WTC11 (cell line): ENCODE data around the gene LMTK2. TPM values are rescaled to one million over a fixed set of nuclear protein-coding genes. Genes with fewer than 3 reads are reported as not detected.

Source experiments
- ATAC-seq: fragments of 200-7000 bp; cut with Tn5 transposase; 2 replicates; pipeline ENCODE4 v1.10.0; 2021; ENCODE audit warnings: mild to moderate bottlenecking, moderate library complexity
- CTCF ChIA-PET: fragments of 300-600 bp; sonication (Branson Sonifier 250); formaldehyde crosslinking; loops from one replicate; lab custom pipeline; 2021; ENCODE audit warnings: antibody characterized with exemption; lab: Charles Lee
- POLR2A ChIA-PET: fragments of 350-600 bp; sonication (Branson Sonifier 250); formaldehyde crosslinking; loops from one replicate; lab custom pipeline; 2021; ENCODE audit warnings: antibody characterized with exemption; lab: Charles Lee
- DNase-seq: peaks from one replicate; pipeline ENCODE4 v3.0.0; 2021; ENCODE audit warnings: low spot score
- H3K27ac Mint-ChIP-seq: 2 replicates; pipeline ENCODE4 v1.8.0; 2021; ENCODE audit warnings: mixed read lengths
- H3K27me3 Mint-ChIP-seq: 2 replicates; pipeline ENCODE4 v1.8.0; 2021; ENCODE audit warnings: low read depth, mild to moderate bottlenecking, moderate library complexity, mixed read lengths
- H3K36me3 Mint-ChIP-seq: 2 replicates; pipeline ENCODE4 v1.8.0; 2021; ENCODE audit warnings: mixed read lengths
- H3K4me1 Mint-ChIP-seq: 2 replicates; pipeline ENCODE4 v1.8.0; 2022; ENCODE audit warnings: mixed read lengths
- H3K4me3 Mint-ChIP-seq: 2 replicates; pipeline ENCODE4 v1.8.0; 2021; ENCODE audit warnings: mild to moderate bottlenecking, moderate library complexity, mixed read lengths
- H3K9me3 Mint-ChIP-seq: 2 replicates; pipeline ENCODE4 v1.8.0; 2021; ENCODE audit warnings: mixed read lengths
- ATF2 ChIP-seq: sonication (generic); formaldehyde crosslinking; IDR thresholded peaks from 2 replicates; pipeline ENCODE4 v1.8.1; 2022; ENCODE audit warnings: low read depth, missing genetic modification reagents, borderline replicate concordance
- E2F1 ChIP-seq: sonication (generic); formaldehyde crosslinking; IDR thresholded peaks from 2 replicates; pipeline ENCODE4 v1.8.0; 2022; ENCODE audit warnings: mild to moderate bottlenecking, missing genetic modification reagents
- E2F4 ChIP-seq: sonication (generic); formaldehyde crosslinking; IDR thresholded peaks from 2 replicates; pipeline ENCODE4 v1.8.1; 2022; ENCODE audit warnings: low read depth, mild to moderate bottlenecking, moderate library complexity, missing genetic modification reagents, borderline replicate concordance
- EMX1 ChIP-seq: fragments of 250-450 bp; sonication (Bioruptor Pico); IDR thresholded peaks from 2 replicates; pipeline ENCODE4 v1.8.0; 2021; ENCODE audit warnings: mild to moderate bottlenecking
- FOXJ3 ChIP-seq: sonication (generic); formaldehyde crosslinking; IDR thresholded peaks from 2 replicates; pipeline ENCODE4 v1.9.0; 2021; ENCODE audit warnings: missing genetic modification reagents, mild to moderate bottlenecking, borderline replicate concordance
- FOXP1 ChIP-seq: sonication (generic); formaldehyde crosslinking; IDR thresholded peaks from 2 replicates; pipeline ENCODE4 v1.8.0; 2022; ENCODE audit warnings: missing genetic modification reagents, mild to moderate bottlenecking, moderate library complexity, borderline replicate concordance
- FOXP4 ChIP-seq: sonication (generic); formaldehyde crosslinking; IDR thresholded peaks from 2 replicates; pipeline ENCODE4 v1.8.0; 2022; ENCODE audit warnings: mild to moderate bottlenecking, missing genetic modification reagents
- MAX ChIP-seq: sonication (generic); formaldehyde crosslinking; IDR thresholded peaks from 2 replicates; pipeline ENCODE4 v1.8.0; 2022; ENCODE audit warnings: mild to moderate bottlenecking, missing genetic modification reagents
- NR1H2 ChIP-seq: sonication (generic); formaldehyde crosslinking; IDR thresholded peaks from 2 replicates; pipeline ENCODE4 v1.9.0; 2021; ENCODE audit warnings: mild to moderate bottlenecking, moderate library complexity, missing genetic modification reagents
- PREB ChIP-seq: sonication (generic); formaldehyde crosslinking; IDR thresholded peaks from 2 replicates; pipeline ENCODE4 v1.8.1; 2022; ENCODE audit warnings: mild to moderate bottlenecking, missing genetic modification reagents, moderate library complexity, borderline replicate concordance
- SOX15 ChIP-seq: fragments of 250-450 bp; sonication (Bioruptor Pico); IDR thresholded peaks from 2 replicates; pipeline ENCODE4 v1.9.0; 2021; ENCODE audit warnings: mild to moderate bottlenecking
- SP1 ChIP-seq: sonication (generic); formaldehyde crosslinking; conservative IDR thresholded peaks from 2 replicates; pipeline ENCODE4 v1.8.1; 2022; ENCODE audit warnings: missing genetic modification reagents
- USF2 ChIP-seq: sonication (generic); formaldehyde crosslinking; IDR thresholded peaks from 2 replicates; pipeline ENCODE4 v1.8.1; 2023; ENCODE audit warnings: mild to moderate bottlenecking, missing genetic modification reagents, moderate library complexity
- ZMAT4 ChIP-seq: fragments of 250-450 bp; sonication (Bioruptor Pico); IDR thresholded peaks from 2 replicates; pipeline ENCODE4 v1.9.0; 2021; ENCODE audit warnings: mild to moderate bottlenecking
- ZNF121 ChIP-seq: sonication (generic); formaldehyde crosslinking; IDR thresholded peaks from 2 replicates; pipeline ENCODE4 v1.8.0; 2023; ENCODE audit warnings: missing genetic modification reagents
- ZNF281 ChIP-seq: sonication (generic); formaldehyde crosslinking; IDR thresholded peaks from 2 replicates; pipeline ENCODE4 v1.8.0; 2023; ENCODE audit warnings: mild to moderate bottlenecking, missing genetic modification reagents
- ZNF416 ChIP-seq: fragments of 250-450 bp; sonication (Bioruptor Pico); IDR thresholded peaks from 2 replicates; pipeline ENCODE4 v1.9.0; 2021; ENCODE audit warnings: mild to moderate bottlenecking, inconsistent platforms
- ZNF423 ChIP-seq: fragments of 250-450 bp; sonication (Bioruptor Pico); IDR thresholded peaks from 2 replicates; pipeline ENCODE4 v2.1.2; 2022; ENCODE audit warnings: mild to moderate bottlenecking, moderate library complexity
- ZNF671 ChIP-seq: fragments of 250-450 bp; sonication (Bioruptor Pico); IDR thresholded peaks from 2 replicates; pipeline ENCODE4 v1.8.0; 2021; ENCODE audit warnings: mild to moderate bottlenecking
- ZSCAN18 ChIP-seq: fragments of 250-450 bp; sonication (Bioruptor Pico); IDR thresholded peaks from 2 replicates; pipeline ENCODE4 v2.1.2; 2022; ENCODE audit warnings: mild to moderate bottlenecking, moderate library complexity
- total RNA-seq: library from RNA; stranded (reverse); gene quantifications from 3 replicates; pipeline ENCODE4 v1.2.3, GENCODE V29; 2021

Gene LMTK2
- total RNA-seq, 1 experiment from 2014 or later: 24.3 TPM

GRCh38 chr7:98203964-98204605 lies 97.4 kb downstream of the LMTK2 start:
- Mint-ChIP-seq H3K27ac (no peak overlapping the region), H3K4me3 (no peak overlapping the region), H3K4me1 (no peaks in the 10 kb centered on the region), H3K36me3 (peaks cover 15% of the 10 kb centered on the region), H3K9me3 (no peaks in the 10 kb centered on the region), H3K27me3 (no peaks in the 10 kb centered on the region)
- peak; percentile 71; the same call in 1 of the 2 replicates for TF ChIP-seq ZNF121
- no peak for TF ChIP-seq ZNF416 (CRISPR knock-in tag)
- ChIA-PET CTCF (interaction anchor here (2.0 kb wide), 1 partner anchor 183 kb away, joined by 4 read pairs; no protein-coding TSS in a partner anchor), POLR2A (no interaction called here)
- DNase-seq (no peak), ATAC-seq (no peak)

GRCh38 chr7:98204670-98205069 lies 98.0 kb downstream of the LMTK2 start:
- ATAC-seq (no peak), DNase-seq (no peak)
- CTCF ChIA-PET: no interaction called here
- peak overlapping the region; percentile 32; the same call in 1 of the 2 replicates for H3K27ac Mint-ChIP-seq
- H3K9me3 Mint-ChIP-seq: no peaks in the 10 kb centered on the region
- POLR2A ChIA-PET: no interaction called here
- no peak overlapping the region for H3K4me3 Mint-ChIP-seq
- TF ChIP-seq MAX (CRISPR knock-in tag): no peak
- TF ChIP-seq USF2 (CRISPR knock-in tag): no peak
- no peak for TF ChIP-seq ZNF423 (CRISPR knock-in tag)
- TF ChIP-seq ATF2 (CRISPR knock-in tag): no peak
- no peak for TF ChIP-seq ZMAT4 (CRISPR knock-in tag)
- TF ChIP-seq ZNF281 (CRISPR knock-in tag): no peak
- no peak for TF ChIP-seq FOXP1 (CRISPR knock-in tag)
- no peak for TF ChIP-seq ZNF671 (CRISPR knock-in tag)
- TF ChIP-seq PREB: no peak
- TF ChIP-seq EMX1: no peak
- TF ChIP-seq NR1H2 (CRISPR knock-in tag): no peak
- TF ChIP-seq E2F1 (CRISPR knock-in tag): no peak
- TF ChIP-seq ZSCAN18 (CRISPR knock-in tag): no peak
- TF ChIP-seq SOX15: no peak
- TF ChIP-seq FOXJ3 (CRISPR knock-in tag): no peak
- no peak for TF ChIP-seq SP1 (CRISPR knock-in tag)
- TF ChIP-seq E2F4 (CRISPR knock-in tag): no peak
- no peak for TF ChIP-seq FOXP4
- H3K27me3 Mint-ChIP-seq: no peaks in the 10 kb centered on the region
- peaks cover 15% of the 10 kb centered on the region for H3K36me3 Mint-ChIP-seq
- H3K4me1 Mint-ChIP-seq: no peaks in the 10 kb centered on the region
